Measurements from ENCODE around the gene RASA3. TPM values are rescaled to one million over a fixed set of nuclear protein-coding genes. Genes with fewer than 3 reads are reported as not detected.
"Not testable (repeated sequence)": the region's sequence is repeated elsewhere in the genome, so short reads cannot be mapped to it uniquely, and the experiment has no call there.

Gene RASA3
- total and polyA plus RNA-seq, 2 donors (not counting 3 experiments of a cell fraction or from before 2014, with no cell fraction given), result 26.5 to 53.8 TPM

- Histone ChIP-seq H3K36me3 (ENCODE audit: control insufficient read depth in 2 of 2, extremely low read depth in 1 of 2, insufficient read depth in 2 of 2, low read length in 2 of 2) (no peaks in the 10 kb centered on the region), H4K20me1 (replicated peaks; ENCODE audit: control insufficient read depth, extremely low read depth, insufficient read depth, low read length) (no peaks in the 10 kb centered on the region), H3K9ac (replicated peaks; ENCODE audit: extremely low read depth, insufficient read depth, low read length) (no peak overlapping the region), H3K4me3 (replicated peaks in 1 of 3; ENCODE audit: insufficient read depth in 1 of 3, low read depth in 1 of 3, low read length in 3 of 3) (no peak overlapping the region), H3K9me1 (replicated peaks; ENCODE audit: control insufficient read depth, extremely low read depth, insufficient read depth, low read length) (no peaks in the 10 kb centered on the region), H3K9me3 (replicated peaks; ENCODE audit: control insufficient read depth, insufficient read depth, low read length) (no peaks in the 10 kb centered on the region), H3K27me3 (ENCODE audit: control insufficient read depth in 2 of 2, insufficient read depth in 2 of 2, low read length in 2 of 2) (peaks cover 12 to 19% of the 10 kb centered on the region in 2 experiments), H3K4me2 (ENCODE audit: insufficient read depth, low read length) (no peak overlapping the region), H3K27ac (ENCODE audit: insufficient read depth, low read depth, low read length) (no peak overlapping the region), H3K79me2 (ENCODE audit: control insufficient read depth, insufficient read depth, low read length) (no peaks in the 10 kb centered on the region), H2AFZ (ENCODE audit: low read depth, low read length) (no peak overlapping the region), H3K4me1 (ENCODE audit: control insufficient read depth, extremely low read depth, insufficient read depth, low read length) (peaks cover 14% of the 10 kb centered on the region)
- CTCF ChIA-PET, result interaction anchor here (1.0 kb wide), 1 partner anchor 27 kb away, joined by 4 read pairs; no protein-coding TSS in a partner anchor
- BruUV-seq (replicated peaks), result no TSS peak
- FAIRE-seq (no peak), DNase-seq (ENCODE audit: low read depth, low spot score) (no peak)
- dilution Hi-C loops (cut with MboI; ENCODE audit: extremely low pct_ligation_motif_present, low sequenced_read_pairs), result no loop called here
- TF ChIP-seq, protein P1, sequence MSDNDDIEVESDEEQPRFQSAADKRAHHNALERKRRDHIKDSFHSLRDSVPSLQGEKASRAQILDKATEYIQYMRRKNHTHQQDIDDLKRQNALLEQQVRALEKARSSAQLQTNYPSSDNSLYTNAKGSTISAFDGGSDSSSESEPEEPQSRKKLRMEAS (IDR thresholded peaks at IDR 0.05; ENCODE audit: insufficient read depth, insufficient read length), result no peak
- no peak for TF ChIP-seq POLR2A (IDR thresholded peaks at IDR 0.05; ENCODE audit: low read depth, low read length)
- intact Hi-C loops (cut with micrococcal nuclease), result no loop called here
- POLR2A ChIA-PET, result no interaction called here
Measured at GRCh38 chr13:114177245-114178010, 45.0 kb upstream of the RASA3 start.

DNA sequence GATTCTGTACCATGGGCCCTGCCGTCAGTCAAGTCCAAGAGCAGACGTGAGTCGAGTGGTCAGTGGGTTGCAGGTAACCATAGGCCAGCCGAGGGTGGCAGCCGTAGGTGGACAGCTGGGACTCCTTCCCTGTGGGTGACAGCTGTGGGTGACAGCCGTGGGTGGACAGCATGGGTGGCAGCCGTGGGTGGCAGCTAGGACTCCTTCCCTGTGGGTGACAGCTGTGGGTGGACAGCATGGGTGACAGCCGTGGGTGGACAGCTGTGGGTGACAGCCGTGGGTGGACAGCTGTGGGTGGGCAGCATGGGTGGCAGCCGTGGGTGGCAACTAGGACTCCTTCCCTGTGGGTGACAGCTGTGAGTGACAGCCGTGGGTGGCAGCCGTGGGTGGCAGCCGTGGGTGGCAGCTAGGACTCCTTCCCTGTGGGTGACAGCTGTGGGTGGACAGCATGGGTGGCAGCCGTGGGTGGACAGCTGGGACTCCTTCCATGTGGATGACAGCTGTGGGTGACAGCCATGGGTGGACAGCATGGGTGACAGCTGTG lies 44.0 kb upstream of the RASA3 start:
- H3K4me2 ChIP-seq (ENCODE audit: insufficient read depth, low read length); intact Hi-C loops (cut with micrococcal nuclease); DNase-seq (ENCODE audit: low read depth, low spot score); H3K9me1 ChIP-seq (replicated peaks; ENCODE audit: control insufficient read depth, extremely low read depth, insufficient read depth, low read length); H3K9me3 ChIP-seq (replicated peaks; ENCODE audit: control insufficient read depth, insufficient read depth, low read length); H3K9ac ChIP-seq (replicated peaks; ENCODE audit: extremely low read depth, insufficient read depth, low read length); dilution Hi-C loops (cut with MboI; ENCODE audit: extremely low pct_ligation_motif_present, low sequenced_read_pairs); H2AFZ ChIP-seq (ENCODE audit: low read depth, low read length); BruUV-seq (replicated peaks); CTCF ChIA-PET; POLR2A ChIA-PET; H3K36me3 ChIP-seq (ENCODE audit: control insufficient read depth in 2 of 2, extremely low read depth in 1 of 2, insufficient read depth in 2 of 2, low read length in 2 of 2); H3K4me3 ChIP-seq (replicated peaks in 1 of 3; ENCODE audit: insufficient read depth in 1 of 3, low read depth in 1 of 3, low read length in 3 of 3); FAIRE-seq; H3K79me2 ChIP-seq (ENCODE audit: control insufficient read depth, insufficient read depth, low read length); H3K27ac ChIP-seq (ENCODE audit: insufficient read depth, low read depth, low read length); H4K20me1 ChIP-seq (replicated peaks; ENCODE audit: control insufficient read depth, extremely low read depth, insufficient read depth, low read length): not testable (repeated sequence)
- Histone ChIP-seq H3K4me1 (ENCODE audit: control insufficient read depth, extremely low read depth, insufficient read depth, low read length) (peaks cover 14% of the 10 kb centered on the region), H3K27me3 (ENCODE audit: control insufficient read depth in 2 of 2, insufficient read depth in 2 of 2, low read length in 2 of 2) (peaks cover 12 to 19% of the 10 kb centered on the region in 2 experiments)

Measured in endothelial cell of umbilical vein (primary cell).